Astrocyte of the cerebellum (primary cell): ENCODE data around the gene VSNL1.
A peak's percentile ranks its signal among the peaks of the same experiment; 100 is the strongest.

ENCODE experiments used
- DNase-seq: peaks from one replicate; pipeline ENCODE4 v3.0.0-alpha.2; 2011; ENCODE audit warnings: low read depth
- H3K4me3 ChIP-seq: 2 replicates; pipeline ENCODE4 v1.5.1; 2011; ENCODE audit warnings: mild to moderate bottlenecking, low read depth, low read length, moderate library complexity
- CTCF ChIP-seq: IDR thresholded peaks from 2 replicates; pipeline ENCODE4 v1.5.1; 2012; ENCODE audit warnings: low read length, low read depth, moderate library complexity, mild to moderate bottlenecking; ENCODE audit errors: missing control alignments
- in situ Hi-C: cut with HindIII; loops from 2 replicates; pipeline ENCODE4 v1.10.0; 2017; ENCODE audit warnings: low sequenced_read_pairs

VSNL1 gene

DNA sequence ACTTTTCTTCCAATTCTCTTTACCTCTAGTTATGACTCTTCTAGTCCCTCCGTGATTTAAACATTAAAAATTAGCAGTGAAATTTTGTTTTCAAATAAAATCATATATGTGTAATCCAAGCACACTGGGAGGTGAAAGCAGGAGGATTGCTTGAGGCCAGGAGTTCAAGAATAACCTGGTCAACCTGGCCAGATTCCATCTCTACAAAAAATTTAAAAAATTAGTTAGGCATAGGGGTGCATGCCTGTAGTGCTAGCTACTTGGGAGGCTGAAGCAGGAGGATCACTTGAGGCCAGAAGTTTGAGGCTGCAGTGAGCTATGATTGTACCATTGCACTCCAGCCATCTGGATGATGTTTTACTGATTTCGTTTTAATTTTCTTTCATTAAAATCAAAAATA, 7.0 kb upstream of the VSNL1 start:
- in situ Hi-C loops: no loop called here
- TF ChIP-seq CTCF: no peak
- no peak overlapping the region for H3K4me3 ChIP-seq

GRCh38 chr2:17536416-17536815, 4.1 kb upstream of the VSNL1 start:
- H3K4me3 ChIP-seq: no peak overlapping the region
- no peak for DNase-seq
- in situ Hi-C loops: no loop called here
- TF ChIP-seq CTCF: no peak

More for the DNA sequence above, 7.0 kb upstream of the VSNL1 start:
- no peak for DNase-seq

- DNase-seq: no peak
- in situ Hi-C loops: no loop called here
- no peak for TF ChIP-seq CTCF
- H3K4me3 ChIP-seq: peak overlapping the region; percentile 64
Measured at GRCh38 chr2:17538022-17538843, 2.3 kb upstream of the VSNL1 start.

DNA sequence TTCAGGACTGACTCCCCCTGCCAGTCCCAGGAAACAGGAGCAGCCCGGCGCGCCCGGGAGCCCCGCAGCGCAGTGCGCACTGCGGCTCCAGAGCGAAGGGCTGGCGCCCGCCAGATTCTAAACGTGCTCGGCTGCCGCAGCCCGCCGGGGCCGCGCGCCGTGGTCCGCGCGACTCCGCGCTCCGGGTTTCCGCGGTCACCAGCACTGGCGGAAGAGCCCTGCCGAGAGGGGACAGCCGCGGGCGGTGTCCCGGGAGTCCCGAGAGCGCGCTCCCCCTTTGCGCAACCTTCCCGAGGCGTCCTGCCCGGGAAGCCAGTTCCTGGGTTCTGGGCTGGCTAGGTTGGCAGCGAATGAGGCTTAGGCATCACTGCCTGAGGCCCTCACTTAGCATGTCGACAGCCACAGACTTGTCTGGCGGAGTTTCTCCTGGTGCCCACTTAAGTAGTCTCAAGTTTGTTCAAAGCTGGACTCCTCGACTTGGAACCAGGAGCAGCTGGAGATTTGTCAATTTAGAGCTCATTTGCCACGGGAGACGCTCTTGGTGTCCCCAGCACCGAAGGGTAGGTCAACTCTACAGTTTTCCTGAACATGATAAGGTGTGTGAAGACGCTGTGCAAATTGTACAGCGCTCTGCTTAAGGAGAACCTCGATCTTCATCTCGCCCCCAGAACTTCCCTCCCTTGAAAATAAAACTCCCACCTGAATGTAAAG, 1.5 kb upstream of the VSNL1 start:
- in situ Hi-C loops: no loop called here
- no peak for DNase-seq
- peak overlapping the region; percentile 64 for H3K4me3 ChIP-seq
- TF ChIP-seq CTCF: no peak

- peak overlapping the region; percentile 64 for H3K4me3 ChIP-seq
- in situ Hi-C loops: no loop called here
- DNase-seq: no peak
- TF ChIP-seq CTCF: no peak
Measured at GRCh38 chr2:17539611-17540092, 844 bp upstream of the VSNL1 start.

GRCh38 chr2:17540813-17541530, 476 bp downstream of the VSNL1 start:
- DNase-seq: no peak
- in situ Hi-C loops: no loop called here
- TF ChIP-seq CTCF: no peak
- H3K4me3 ChIP-seq: peak overlapping the region; percentile 64
